Mononuclear cell (primary cell): Measurements from ENCODE around the gene ELF2. TPM values are rescaled to one million over a fixed set of nuclear protein-coding genes. Genes with fewer than 3 reads are reported as not detected.
A peak's percentile ranks its signal among the peaks of the same experiment; 100 is the strongest.
"Not testable (repeated sequence)": the region's sequence is repeated elsewhere in the genome, so short reads cannot be mapped to it uniquely, and the experiment has no call there.

Source experiments
- H3K27me3 ChIP-seq: 2 replicates; pipeline ENCODE4 v1.6.0; 2011; ENCODE audit warnings: low read length, control low read depth; ENCODE audit not compliant: insufficient read depth
- H3K4me1 ChIP-seq: 2 replicates; pipeline ENCODE4 v1.5.1; 2011; ENCODE audit warnings: mild to moderate bottlenecking, low read length, control low read depth; ENCODE audit not compliant: insufficient read depth
- H3K4me3 ChIP-seq: 2 replicates; pipeline ENCODE4 v1.5.1; 2011; ENCODE audit warnings: mild to moderate bottlenecking, low read length, moderate library complexity
- H3K9me3 ChIP-seq: 2 replicates; pipeline ENCODE4 v1.5.1; 2011; ENCODE audit warnings: low read depth, mild to moderate bottlenecking, control low read depth, low read length
- total RNA-seq: library from RNA; depleted of rRNA; stranded (reverse); fragments of >200 nt; gene quantifications from one replicate; pipeline ENCODE4 v1.2.3, GENCODE V29; 2012

The ELF2 gene
- total RNA-seq, result 162 TPM

DNA sequence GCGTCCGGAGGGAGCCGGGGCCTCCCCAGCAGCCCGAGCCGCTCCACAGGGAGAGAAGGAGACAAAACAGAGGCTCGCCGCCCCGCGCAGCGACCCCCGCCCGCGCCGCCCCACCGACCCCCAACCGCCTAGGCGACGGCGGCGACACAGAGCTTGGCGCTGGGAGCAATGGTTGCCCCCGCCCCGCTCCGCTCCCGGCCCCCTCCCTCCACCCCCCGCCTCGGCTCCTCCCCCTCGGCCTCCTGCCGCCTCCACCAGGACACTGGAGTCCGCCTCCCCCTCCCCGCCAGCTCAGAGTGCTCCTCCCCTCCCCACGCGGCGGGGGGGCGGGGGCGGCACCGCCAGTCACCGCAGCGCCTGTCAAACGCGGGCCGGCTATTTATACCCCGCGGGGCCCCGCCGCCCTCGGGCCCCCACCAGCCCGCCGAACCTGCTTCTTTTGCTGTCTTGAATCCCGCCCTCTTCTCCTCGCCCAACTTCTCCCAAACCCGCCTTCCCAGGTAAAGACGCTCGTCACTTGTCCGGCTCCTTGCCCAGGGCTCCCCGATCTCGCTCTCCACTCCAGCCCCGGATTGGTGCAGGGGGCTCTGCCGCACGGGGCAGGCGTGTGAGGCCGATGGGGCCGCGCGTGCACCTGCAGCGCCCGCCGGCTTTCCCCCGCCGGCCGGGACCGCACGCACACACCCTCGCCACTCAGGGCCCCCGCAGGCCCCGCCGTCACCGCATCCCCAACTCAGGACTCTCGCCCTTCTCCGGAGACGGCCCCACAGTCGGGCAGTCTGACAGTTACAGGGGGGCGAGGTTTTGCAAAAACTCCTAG, at the start of gene ELF2:
TSS of gene ELF2 (minus strand) at position 170 of the 820 bp plus-strand sequence. CDS start 39,517 bp downstream, outside the sequence.
- H3K27me3 ChIP-seq, result no peaks in the 10 kb centered on the region

DNA sequence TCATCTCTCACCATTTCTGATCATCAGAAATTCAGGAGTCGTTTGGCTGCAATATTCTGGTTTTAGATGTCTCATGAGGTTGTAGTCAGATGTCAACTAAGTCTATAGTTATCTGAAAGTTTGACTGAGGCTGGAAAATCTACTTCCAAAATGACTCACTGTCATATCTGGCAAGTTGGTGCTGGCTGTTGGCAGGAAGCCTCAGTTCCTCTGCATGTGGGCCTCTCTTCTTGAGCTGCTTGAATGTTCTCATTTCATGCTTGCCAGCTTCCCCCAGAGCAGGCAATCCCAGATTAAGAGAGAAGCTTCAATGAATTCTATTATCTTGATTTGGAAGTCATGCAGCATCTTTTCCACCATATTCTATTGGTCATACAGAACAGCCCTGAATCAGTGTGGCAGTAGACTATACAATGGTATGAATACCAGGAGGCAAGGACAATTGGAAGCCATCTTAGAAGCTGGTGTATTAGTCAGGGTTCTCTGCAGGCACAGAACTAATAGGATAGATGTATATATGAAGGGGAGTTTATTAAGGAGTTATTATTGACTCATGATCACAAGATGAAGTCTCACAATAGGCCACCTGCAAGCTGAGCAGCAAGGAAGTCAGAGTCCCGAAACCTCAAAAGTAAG, 46.8 kb upstream of the ELF2 start:
- no peaks in the 10 kb centered on the region for H3K9me3 ChIP-seq
- no peaks in the 10 kb centered on the region for H3K4me1 ChIP-seq
- H3K27me3 ChIP-seq, result no peaks in the 10 kb centered on the region
- no peak overlapping the region for H3K4me3 ChIP-seq

More for the DNA sequence above, at the start of gene ELF2:
- H3K9me3 ChIP-seq, result no peaks in the 10 kb centered on the region
- peak within 1 kb of the TSS; percentile 87 for H3K4me3 ChIP-seq
- H3K4me1 ChIP-seq, result peaks cover 23% of the 10 kb centered on the region

DNA sequence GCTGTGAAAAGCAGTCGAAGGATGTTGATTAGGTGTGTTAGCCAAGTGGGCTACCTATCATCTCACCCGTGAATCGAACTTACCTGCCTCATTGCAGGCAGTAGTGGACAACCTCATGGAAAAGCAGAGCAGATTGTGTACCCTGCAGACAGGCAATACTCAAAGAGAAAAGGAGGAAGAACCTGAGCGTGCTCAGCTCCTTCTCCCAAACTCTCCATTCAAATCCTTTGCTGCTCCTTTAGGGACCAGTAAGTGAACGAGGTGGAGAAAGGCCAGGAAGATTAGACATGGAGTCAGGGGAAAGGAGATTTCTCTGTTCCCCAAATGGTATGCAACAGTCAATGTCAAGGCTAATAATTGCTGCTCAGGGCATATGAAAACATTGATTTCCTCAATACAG, 45.2 kb upstream of the ELF2 start:
- no peaks in the 10 kb centered on the region for H3K4me1 ChIP-seq
- no peaks in the 10 kb centered on the region for H3K9me3 ChIP-seq
- H3K27me3 ChIP-seq, result no peaks in the 10 kb centered on the region
- no peak overlapping the region for H3K4me3 ChIP-seq

DNA sequence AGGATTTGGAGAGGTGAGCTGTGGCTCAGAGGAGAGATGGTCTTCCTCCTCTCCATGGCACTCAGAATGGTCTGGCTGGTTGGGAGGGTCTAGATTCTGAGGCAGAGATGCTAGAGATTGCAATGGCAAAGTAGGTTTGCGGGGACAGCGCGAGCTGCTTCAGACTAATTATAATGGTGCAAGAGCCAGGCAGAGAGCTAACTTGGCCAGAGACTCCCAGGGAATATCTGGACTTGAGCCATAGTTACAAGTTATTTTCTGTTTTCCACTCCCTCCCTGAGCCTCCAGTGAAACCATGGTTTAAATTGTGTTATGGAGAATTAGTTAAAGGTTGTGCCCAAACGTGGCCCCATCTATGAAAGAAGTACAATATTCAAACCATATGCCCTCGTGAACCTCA, 44.7 kb upstream of the ELF2 start:
- Histone ChIP-seq H3K4me3 (no peak overlapping the region), H3K27me3 (no peaks in the 10 kb centered on the region), H3K9me3 (no peaks in the 10 kb centered on the region), H3K4me1 (no peaks in the 10 kb centered on the region)

DNA sequence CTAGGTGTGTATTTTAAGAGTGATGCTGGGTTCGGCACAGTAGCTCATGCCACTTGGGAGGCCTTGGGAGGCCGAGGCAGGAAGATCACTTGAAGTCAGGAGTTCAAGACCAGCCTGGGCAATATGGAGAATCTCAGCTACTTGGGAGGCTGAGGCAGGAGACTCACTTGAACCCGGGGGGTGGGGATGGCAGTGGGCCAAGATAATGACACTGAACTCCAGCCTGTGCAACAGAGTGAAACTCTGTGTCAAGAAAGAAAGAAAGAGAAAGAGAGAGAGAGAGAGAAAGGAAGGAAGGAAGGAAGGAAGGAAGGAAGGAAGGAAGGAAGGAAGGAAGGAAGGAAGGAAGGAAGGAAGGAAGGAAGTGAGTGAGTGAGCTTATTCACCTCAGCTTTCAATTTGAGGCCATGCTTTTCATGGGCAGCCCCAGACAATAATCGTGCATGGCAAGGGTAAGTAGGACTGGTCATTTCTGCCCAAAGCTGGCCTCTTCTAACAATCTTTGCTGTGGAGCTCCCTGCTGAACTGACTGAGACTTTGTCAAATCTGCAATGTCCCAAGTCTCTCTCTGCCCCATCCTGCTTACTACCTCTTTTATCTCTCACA, 42.5 kb upstream of the ELF2 start:
- H3K27me3 ChIP-seq, result no peaks in the 10 kb centered on the region
- H3K9me3 ChIP-seq, result no peaks in the 10 kb centered on the region
- H3K4me1 ChIP-seq, result peaks cover 6% of the 10 kb centered on the region
- H3K4me3 ChIP-seq, result no peak overlapping the region

DNA sequence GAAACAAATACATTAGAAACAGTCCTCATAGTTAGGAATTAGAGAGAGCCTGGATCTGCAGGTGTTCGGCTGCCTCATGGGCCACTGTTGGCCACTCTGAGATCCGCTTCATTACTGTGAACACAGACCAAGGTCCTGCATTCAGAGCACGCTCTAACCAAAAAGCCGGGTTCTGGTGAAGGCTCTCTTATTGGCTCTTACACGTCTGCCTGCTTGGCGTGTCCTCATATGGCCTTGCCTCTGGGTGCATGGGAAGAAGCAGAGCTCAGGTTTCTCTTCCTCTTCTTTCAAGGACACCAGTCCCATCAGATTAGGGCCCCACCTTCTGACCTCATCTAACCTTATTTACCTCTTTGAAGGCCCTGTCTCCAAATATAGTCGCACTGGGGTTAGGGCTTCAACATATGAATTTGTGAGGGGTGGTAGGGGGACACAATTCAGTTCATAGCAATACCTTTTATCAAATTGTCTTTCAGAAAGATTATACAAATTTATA, 37.1 kb upstream of the ELF2 start:
- H3K4me3 ChIP-seq, result no peak overlapping the region
- H3K9me3 ChIP-seq, result no peaks in the 10 kb centered on the region
- H3K4me1 ChIP-seq, result peaks cover 25% of the 10 kb centered on the region
- no peaks in the 10 kb centered on the region for H3K27me3 ChIP-seq

DNA sequence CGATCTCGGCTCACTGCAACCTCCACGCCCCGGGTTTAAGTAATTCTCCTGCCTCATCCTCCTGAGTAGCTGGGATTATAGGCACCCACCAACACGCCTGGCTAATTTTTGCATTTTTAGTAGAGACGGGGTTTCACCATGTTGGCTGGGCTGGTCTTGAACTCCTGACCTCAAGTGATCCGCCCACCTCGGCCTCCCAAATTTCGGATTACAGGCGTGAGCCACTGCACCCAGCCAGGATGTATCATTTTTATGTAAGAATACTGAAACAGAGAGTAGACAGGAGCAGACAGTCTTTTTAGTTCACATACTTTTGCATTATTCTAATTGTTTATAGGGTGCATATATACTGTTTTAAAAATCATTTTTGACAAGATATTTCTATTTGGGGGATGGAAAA, 36.6 kb upstream of the ELF2 start:
- H3K27me3 ChIP-seq, H3K4me3 ChIP-seq, H3K9me3 ChIP-seq: not testable (repeated sequence)
- peaks cover 30% of the 10 kb centered on the region for H3K4me1 ChIP-seq

DNA sequence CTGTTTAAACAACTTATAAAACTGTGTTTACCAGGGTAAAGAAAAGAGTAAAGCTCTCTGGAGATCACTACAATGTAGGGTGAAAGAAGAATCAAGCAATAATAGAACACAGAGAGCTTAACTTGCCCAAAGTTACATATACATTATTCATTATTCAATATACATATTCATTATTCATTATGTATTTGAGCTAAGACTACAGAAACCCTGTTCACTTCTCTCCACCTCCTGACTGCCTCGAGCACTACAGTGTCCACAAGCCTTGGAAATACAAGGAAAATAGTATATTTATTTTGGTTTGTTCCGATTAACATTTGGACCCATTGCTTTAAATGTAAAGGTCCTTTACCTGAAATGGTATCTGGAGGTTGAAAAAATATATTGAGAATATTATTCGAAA, 35.9 kb upstream of the ELF2 start:
- H3K4me1 ChIP-seq, result peaks cover 34% of the 10 kb centered on the region
- H3K4me3 ChIP-seq, result no peak overlapping the region
- H3K27me3 ChIP-seq, result no peaks in the 10 kb centered on the region
- no peaks in the 10 kb centered on the region for H3K9me3 ChIP-seq

DNA sequence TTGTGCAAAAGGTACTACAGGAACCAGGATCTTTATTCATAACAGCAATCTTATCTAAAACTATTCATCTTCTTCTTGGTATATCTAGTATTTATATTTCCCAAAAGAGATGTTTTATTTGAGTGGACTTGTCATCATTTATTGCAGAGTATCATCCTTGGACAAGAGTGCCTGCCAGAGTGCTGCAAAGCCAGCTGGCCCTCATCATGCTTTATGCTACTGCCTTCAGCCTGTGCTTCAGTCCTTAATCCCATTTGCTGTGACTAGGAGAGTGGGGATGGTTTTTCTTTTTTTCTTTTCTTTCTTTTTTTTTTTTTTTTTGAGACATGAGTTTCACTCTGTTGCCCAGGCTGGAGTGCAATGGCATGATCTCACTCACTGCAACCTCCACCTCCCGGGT, 33.5 kb upstream of the ELF2 start:
- Histone ChIP-seq H3K4me1 (peaks cover 47% of the 10 kb centered on the region), H3K4me3 (no peak overlapping the region), H3K9me3 (no peaks in the 10 kb centered on the region), H3K27me3 (no peaks in the 10 kb centered on the region)

DNA sequence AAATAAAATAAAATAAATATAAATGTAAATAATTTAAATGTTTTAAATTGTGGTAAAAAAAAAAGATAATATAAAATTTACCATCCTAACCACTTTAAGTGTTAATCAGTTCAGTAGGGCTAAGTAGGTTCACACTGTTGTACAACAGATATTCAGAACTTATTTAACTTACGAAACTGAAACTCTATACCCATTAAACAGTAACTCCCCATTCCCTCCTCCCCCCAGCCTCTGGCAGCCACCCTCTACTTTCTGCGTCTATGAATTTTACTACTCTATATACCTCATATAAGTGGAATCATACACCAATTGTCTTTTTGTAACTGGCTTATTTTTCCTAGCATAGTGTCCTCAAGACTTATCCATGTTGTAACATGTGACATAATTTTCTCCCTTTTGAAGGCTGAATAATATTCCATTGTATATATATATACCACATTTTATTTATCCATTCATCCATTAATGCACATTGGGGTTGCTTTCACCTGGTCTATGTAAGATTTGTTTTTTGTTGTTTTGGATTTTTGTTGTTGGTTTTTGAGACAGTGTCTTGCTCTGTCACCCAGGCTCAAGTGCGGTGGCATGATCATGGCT, 32.5 kb upstream of the ELF2 start:
- Histone ChIP-seq H3K4me1 (peaks cover 41% of the 10 kb centered on the region), H3K4me3 (no peak overlapping the region), H3K9me3 (no peaks in the 10 kb centered on the region), H3K27me3 (no peaks in the 10 kb centered on the region)

DNA sequence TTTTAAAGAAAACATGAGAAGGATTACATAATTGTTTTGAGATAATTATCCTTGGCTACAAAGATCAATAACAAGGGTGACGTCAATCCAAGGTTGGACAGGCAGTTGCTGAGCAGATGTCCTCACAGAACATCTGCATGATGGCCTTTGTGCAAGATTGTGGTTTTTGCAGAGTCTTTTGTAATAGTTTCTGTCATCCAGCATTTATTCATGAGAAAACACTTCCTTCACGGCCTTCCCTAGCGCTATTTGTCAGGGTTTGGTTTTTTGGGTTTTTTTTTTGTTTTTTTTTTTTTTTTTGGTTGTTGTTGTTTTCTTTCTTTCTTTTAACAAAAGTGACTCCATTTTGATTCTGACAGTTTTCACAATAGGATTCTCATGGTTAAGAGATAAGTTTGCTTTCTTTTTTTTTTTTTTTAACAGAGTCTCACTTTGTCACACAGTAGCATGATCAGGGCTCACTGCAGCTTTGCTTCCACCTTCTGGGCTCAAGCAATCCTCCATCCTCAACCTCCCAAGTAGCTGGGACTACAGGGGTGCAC, 31.5 kb upstream of the ELF2 start:
- peaks cover 30% of the 10 kb centered on the region for H3K4me1 ChIP-seq
- no peak overlapping the region for H3K4me3 ChIP-seq
- no peaks in the 10 kb centered on the region for H3K27me3 ChIP-seq
- no peaks in the 10 kb centered on the region for H3K9me3 ChIP-seq

DNA sequence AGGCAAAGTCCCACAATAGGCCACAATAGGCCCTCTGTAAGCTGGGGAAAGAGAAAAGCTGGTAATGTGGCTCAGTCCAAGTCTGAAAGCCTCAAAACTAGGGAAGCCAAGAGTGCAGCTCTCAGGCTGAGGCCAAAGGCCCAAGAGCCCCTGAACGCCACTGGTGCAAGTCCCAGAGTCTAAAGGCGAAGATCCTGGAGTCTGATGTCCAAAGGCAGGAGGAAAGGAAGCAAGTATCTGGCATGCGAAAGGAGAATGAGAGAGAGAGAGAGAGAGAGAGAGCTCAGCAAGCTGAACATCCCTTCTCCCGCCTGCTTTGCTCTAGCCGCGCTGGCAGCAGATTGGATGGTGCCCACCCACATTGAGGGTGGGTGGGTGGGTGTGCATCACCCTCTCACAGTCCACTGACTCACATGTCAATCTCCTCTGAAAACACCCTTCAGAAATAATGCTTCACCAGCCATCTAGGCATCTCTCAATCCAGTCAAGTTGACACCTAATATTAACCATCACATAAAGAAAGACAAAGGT, 30.9 kb upstream of the ELF2 start:
- no peaks in the 10 kb centered on the region for H3K9me3 ChIP-seq
- H3K4me1 ChIP-seq, result peaks cover 30% of the 10 kb centered on the region
- H3K27me3 ChIP-seq, result no peaks in the 10 kb centered on the region
- no peak overlapping the region for H3K4me3 ChIP-seq

DNA sequence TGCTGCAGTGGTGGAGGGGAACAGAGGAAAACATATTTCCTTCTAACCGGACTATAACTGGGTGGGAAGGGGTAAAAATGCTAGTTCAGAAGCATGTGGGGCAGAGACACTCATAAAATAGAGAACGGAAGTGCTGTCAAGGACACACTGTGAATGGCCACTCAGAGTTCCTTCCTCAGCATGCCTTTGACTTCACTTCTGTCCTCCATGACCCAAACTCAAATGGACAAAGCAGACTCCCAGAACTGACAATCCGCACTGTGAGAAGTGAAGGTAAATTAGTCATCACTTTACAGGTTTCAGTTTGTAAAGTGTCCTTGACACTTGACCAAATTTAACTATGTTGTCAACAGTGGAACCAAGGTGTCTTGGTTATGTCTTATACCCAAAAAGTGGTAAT, 30.2 kb upstream of the ELF2 start:
- Histone ChIP-seq H3K9me3 (no peaks in the 10 kb centered on the region), H3K4me1 (peaks cover 30% of the 10 kb centered on the region), H3K27me3 (no peaks in the 10 kb centered on the region), H3K4me3 (no peak overlapping the region)

DNA sequence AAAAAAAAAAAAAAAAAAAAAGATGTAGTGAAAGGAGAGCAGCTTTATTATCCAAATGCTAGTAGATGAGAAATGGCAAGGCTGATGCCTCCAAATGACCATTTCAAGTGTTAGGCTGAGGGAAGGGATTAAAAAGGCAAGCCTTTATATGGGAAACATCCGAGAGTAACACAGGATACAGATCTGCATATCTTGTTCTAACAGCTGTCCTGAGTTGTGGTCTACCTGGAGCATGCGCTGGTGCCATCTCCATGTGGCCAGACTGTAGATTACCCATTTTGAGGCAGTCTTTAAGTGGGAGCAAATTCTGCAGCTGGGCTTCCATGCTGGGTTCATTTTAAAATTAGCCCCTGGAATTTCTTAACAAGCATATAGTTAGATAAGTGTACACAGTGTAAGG, 26.0 kb upstream of the ELF2 start:
- Histone ChIP-seq H3K27me3 (no peaks in the 10 kb centered on the region), H3K4me1 (peaks cover 14% of the 10 kb centered on the region), H3K9me3 (no peaks in the 10 kb centered on the region), H3K4me3 (no peak overlapping the region)

DNA sequence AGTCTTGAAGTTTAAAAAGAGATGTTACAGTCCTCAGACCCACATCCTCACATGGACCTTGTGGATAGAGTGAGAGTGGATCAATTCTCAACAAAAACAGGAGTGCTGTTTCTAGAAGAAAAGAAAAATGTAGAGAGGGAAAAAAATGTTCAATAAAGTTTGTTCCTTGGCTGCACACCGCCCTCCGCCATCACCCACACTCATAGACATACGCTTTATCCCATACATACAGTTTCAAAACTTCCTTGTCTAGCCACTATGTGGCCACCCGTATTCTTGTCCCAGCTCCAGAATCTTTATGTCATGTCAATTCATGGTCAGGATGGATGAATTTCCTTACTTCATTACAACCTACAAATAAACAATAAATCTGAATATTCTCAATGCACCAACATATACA, 23.5 kb upstream of the ELF2 start:
- Histone ChIP-seq H3K4me3 (no peak overlapping the region), H3K4me1 (no peaks in the 10 kb centered on the region), H3K9me3 (no peaks in the 10 kb centered on the region), H3K27me3 (no peaks in the 10 kb centered on the region)
